ENCODE measurements around the gene TBC1D13. TPM values are rescaled to one million over a fixed set of nuclear protein-coding genes. Genes with fewer than 3 reads are reported as not detected.

The TBC1D13 gene
- total RNA-seq, 1 donor from 2014 or later: 24.3 TPM

GRCh38 chr9:128764361-128764760 is 22.7 kb upstream of the TBC1D13 start:
- H3K4me3 Mint-ChIP-seq (ENCODE audit: unreplicated experiment): no peak overlapping the region
- peaks cover 28% of the 10 kb centered on the region for H4K20me1 ChIP-seq (ENCODE audit: insufficient read depth, low read length)
- H3K27me3 Mint-ChIP-seq (ENCODE audit: low read depth, unreplicated experiment): no peaks in the 10 kb centered on the region
- no peaks in the 10 kb centered on the region for H3K27me3 ChIP-seq (ENCODE audit: insufficient read depth, low read length)
- no peaks in the 10 kb centered on the region for H3K4me1 ChIP-seq (ENCODE audit: insufficient read depth, low read length)
- no peak overlapping the region for H2AFZ ChIP-seq (ENCODE audit: low read depth, low read length)
- no peaks in the 10 kb centered on the region for H3K9me3 ChIP-seq (ENCODE audit: insufficient read depth, low read depth, low read length)
- no peak overlapping the region for H3K27ac Mint-ChIP-seq (ENCODE audit: unreplicated experiment)
- H3K79me2 ChIP-seq (ENCODE audit: insufficient read depth, low read length): peaks cover 16% of the 10 kb centered on the region
- TF ChIP-seq EZH2 (IDR thresholded peaks at IDR 0.05; ENCODE audit: insufficient read depth, low read length): no peak
- TF ChIP-seq, protein P1, sequence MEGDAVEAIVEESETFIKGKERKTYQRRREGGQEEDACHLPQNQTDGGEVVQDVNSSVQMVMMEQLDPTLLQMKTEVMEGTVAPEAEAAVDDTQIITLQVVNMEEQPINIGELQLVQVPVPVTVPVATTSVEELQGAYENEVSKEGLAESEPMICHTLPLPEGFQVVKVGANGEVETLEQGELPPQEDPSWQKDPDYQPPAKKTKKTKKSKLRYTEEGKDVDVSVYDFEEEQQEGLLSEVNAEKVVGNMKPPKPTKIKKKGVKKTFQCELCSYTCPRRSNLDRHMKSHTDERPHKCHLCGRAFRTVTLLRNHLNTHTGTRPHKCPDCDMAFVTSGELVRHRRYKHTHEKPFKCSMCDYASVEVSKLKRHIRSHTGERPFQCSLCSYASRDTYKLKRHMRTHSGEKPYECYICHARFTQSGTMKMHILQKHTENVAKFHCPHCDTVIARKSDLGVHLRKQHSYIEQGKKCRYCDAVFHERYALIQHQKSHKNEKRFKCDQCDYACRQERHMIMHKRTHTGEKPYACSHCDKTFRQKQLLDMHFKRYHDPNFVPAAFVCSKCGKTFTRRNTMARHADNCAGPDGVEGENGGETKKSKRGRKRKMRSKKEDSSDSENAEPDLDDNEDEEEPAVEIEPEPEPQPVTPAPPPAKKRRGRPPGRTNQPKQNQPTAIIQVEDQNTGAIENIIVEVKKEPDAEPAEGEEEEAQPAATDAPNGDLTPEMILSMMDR (IDR thresholded peaks at IDR 0.05; ENCODE audit: insufficient read depth, low read depth, low read length): no peak
- no peak overlapping the region for H3K27ac ChIP-seq (ENCODE audit: low read depth, low read length)
- peaks cover 6% of the 10 kb centered on the region for H3K36me3 Mint-ChIP-seq (ENCODE audit: low read depth, unreplicated experiment)
- no peak overlapping the region for H3K4me2 ChIP-seq (ENCODE audit: low read length)
- H3K9ac ChIP-seq (ENCODE audit: low read length): no peak overlapping the region
- no peaks in the 10 kb centered on the region for H3K36me3 ChIP-seq (ENCODE audit: insufficient read depth, low read length)
- H3K4me3 ChIP-seq (ENCODE audit: insufficient read depth, low read depth, low read length): no peak overlapping the region
- H3K9me3 Mint-ChIP-seq (ENCODE audit: unreplicated experiment): no peaks in the 10 kb centered on the region
- DNase-seq (ENCODE audit: low read depth) (no peak), FAIRE-seq (no peak)
- no peaks in the 10 kb centered on the region for H3K4me1 Mint-ChIP-seq (ENCODE audit: low read depth, unreplicated experiment)

DNA sequence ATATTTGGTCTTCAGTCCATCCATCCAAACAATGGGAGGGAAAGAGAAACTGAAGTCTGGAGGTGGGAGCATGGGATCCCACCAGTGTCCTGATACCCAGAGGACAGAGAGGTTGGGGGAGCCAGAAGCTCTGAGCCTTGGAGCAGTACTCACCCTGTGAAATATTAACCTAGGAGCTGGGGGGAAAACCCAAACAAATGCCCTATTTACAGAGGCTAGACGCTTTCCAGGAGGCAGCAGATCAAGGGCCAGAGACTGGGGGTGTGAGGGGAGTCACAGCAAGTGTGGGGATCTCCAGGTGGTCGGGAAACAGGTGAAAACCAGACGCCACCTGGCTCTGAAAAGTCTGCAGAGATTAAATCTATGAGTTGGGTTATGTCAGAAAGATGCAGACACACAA is 21.6 kb upstream of the TBC1D13 start:
- Histone ChIP-seq H3K79me2 (ENCODE audit: insufficient read depth, low read length) (peaks cover 27% of the 10 kb centered on the region), H3K36me3 (ENCODE audit: insufficient read depth, low read length) (no peaks in the 10 kb centered on the region), H4K20me1 (ENCODE audit: insufficient read depth, low read length) (peaks cover 28% of the 10 kb centered on the region), H3K4me1 (ENCODE audit: insufficient read depth, low read length) (peaks cover 1% of the 10 kb centered on the region), H3K27me3 (ENCODE audit: insufficient read depth, low read length) (no peaks in the 10 kb centered on the region), H2AFZ (ENCODE audit: low read depth, low read length) (no peak overlapping the region), H3K4me2 (ENCODE audit: low read length) (no peak overlapping the region), H3K9ac (ENCODE audit: low read length) (no peak overlapping the region), H3K9me3 (ENCODE audit: insufficient read depth, low read depth, low read length) (no peaks in the 10 kb centered on the region), H3K27ac (ENCODE audit: low read depth, low read length) (no peak overlapping the region), H3K4me3 (ENCODE audit: insufficient read depth, low read depth, low read length) (no peak overlapping the region)
- H3K9me3 Mint-ChIP-seq (ENCODE audit: unreplicated experiment): no peaks in the 10 kb centered on the region
- FAIRE-seq: no peak
- TF ChIP-seq EZH2 (IDR thresholded peaks at IDR 0.05; ENCODE audit: insufficient read depth, low read length): no peak
- TF ChIP-seq, protein P1 (IDR thresholded peaks at IDR 0.05; ENCODE audit: insufficient read depth, low read depth, low read length): no peak
- no peak overlapping the region for H3K4me3 Mint-ChIP-seq (ENCODE audit: unreplicated experiment)
- no peaks in the 10 kb centered on the region for H3K27me3 Mint-ChIP-seq (ENCODE audit: low read depth, unreplicated experiment)
- peaks cover 2% of the 10 kb centered on the region for H3K4me1 Mint-ChIP-seq (ENCODE audit: low read depth, unreplicated experiment)
- DNase-seq (ENCODE audit: low read depth): no peak
- H3K36me3 Mint-ChIP-seq (ENCODE audit: low read depth, unreplicated experiment): peaks cover 9% of the 10 kb centered on the region
- no peak overlapping the region for H3K27ac Mint-ChIP-seq (ENCODE audit: unreplicated experiment)

DNA sequence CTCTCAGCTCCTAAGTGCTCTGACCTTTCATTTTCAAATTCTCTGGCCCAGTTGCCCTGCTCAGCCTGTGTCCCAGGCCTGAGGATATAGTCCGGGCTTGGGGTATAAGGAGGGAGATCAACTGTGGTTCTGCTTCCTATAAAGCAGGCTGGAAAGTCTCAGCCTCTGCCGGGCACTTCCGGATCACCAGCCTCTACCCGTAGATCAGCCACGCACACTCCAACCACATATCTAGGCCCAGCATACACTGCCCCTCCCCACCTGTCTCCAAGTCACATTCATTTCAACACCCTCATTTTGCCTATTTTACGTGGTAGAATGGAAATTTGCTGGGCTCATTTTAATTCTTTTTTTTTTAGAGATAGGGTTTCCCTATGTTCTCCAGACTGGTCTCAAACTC is 18.4 kb upstream of the TBC1D13 start:
- FAIRE-seq: no peak
- peaks cover 35% of the 10 kb centered on the region for H3K79me2 ChIP-seq (ENCODE audit: insufficient read depth, low read length)
- no peaks in the 10 kb centered on the region for H3K27me3 ChIP-seq (ENCODE audit: insufficient read depth, low read length)
- Mint-ChIP-seq H3K4me1 (ENCODE audit: low read depth, unreplicated experiment) (peaks cover 7% of the 10 kb centered on the region), H3K27me3 (ENCODE audit: low read depth, unreplicated experiment) (no peaks in the 10 kb centered on the region), H3K9me3 (ENCODE audit: unreplicated experiment) (no peaks in the 10 kb centered on the region), H3K4me3 (ENCODE audit: unreplicated experiment) (no peak overlapping the region), H3K27ac (ENCODE audit: unreplicated experiment) (no peak overlapping the region), H3K36me3 (ENCODE audit: low read depth, unreplicated experiment) (peaks cover 10% of the 10 kb centered on the region)
- H3K36me3 ChIP-seq (ENCODE audit: insufficient read depth, low read length): no peaks in the 10 kb centered on the region
- no peak overlapping the region for H2AFZ ChIP-seq (ENCODE audit: low read depth, low read length)
- H3K9ac ChIP-seq (ENCODE audit: low read length): no peak overlapping the region
- no peak overlapping the region for H3K27ac ChIP-seq (ENCODE audit: low read depth, low read length)
- no peak for DNase-seq (ENCODE audit: low read depth)
- peaks cover 9% of the 10 kb centered on the region for H3K4me1 ChIP-seq (ENCODE audit: insufficient read depth, low read length)
- TF ChIP-seq, protein P1 (IDR thresholded peaks at IDR 0.05; ENCODE audit: insufficient read depth, low read depth, low read length): no peak
- TF ChIP-seq EZH2 (IDR thresholded peaks at IDR 0.05; ENCODE audit: insufficient read depth, low read length): no peak
- no peaks in the 10 kb centered on the region for H3K9me3 ChIP-seq (ENCODE audit: insufficient read depth, low read depth, low read length)
- no peak overlapping the region for H3K4me2 ChIP-seq (ENCODE audit: low read length)
- peaks cover 18% of the 10 kb centered on the region for H4K20me1 ChIP-seq (ENCODE audit: insufficient read depth, low read length)
- H3K4me3 ChIP-seq (ENCODE audit: insufficient read depth, low read depth, low read length): no peak overlapping the region
